ENCODE data around the gene RASGEF1C.

The RASGEF1C gene

DNA sequence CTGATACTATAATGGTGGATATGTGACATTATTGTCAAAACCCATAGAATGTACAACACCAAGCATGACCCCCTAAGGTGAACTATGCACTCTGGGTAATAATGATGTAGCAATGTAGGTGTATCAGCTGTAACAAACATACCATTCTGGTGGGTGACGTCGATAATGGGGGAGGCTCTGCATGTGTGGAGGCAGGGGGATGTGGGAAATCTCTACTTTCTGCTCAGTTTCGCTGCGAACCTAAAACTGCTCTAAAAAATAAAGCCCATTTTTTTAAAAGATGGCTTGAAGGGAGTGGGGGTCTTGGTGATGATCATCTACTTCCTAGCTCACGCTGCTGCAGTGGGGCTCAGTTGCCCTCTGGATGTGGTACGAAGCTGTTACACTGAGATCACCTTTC, 51.1 kb downstream of the RASGEF1C start:
- DNase-seq = no peak

DNA sequence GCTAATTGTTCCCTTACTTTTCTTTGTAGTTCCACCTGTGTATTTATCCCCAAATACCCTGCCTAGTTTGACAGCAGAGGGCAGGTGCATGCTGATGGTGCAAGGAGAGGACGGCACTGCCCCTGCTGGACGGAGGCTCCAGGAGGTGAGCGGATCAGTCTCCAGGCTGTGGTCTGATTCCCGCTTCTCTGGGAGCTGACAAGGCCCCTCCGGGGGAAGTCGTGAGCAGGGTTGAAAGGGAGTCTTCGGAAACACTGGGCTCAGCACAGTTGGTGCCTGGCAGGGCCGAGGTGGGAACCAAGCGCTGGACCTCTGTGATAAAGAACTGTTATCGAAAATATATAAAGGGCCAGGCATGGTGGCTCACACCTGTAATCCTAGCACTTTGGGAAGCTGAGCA, 52.9 kb downstream of the RASGEF1C start:
- no peak for DNase-seq

DNA sequence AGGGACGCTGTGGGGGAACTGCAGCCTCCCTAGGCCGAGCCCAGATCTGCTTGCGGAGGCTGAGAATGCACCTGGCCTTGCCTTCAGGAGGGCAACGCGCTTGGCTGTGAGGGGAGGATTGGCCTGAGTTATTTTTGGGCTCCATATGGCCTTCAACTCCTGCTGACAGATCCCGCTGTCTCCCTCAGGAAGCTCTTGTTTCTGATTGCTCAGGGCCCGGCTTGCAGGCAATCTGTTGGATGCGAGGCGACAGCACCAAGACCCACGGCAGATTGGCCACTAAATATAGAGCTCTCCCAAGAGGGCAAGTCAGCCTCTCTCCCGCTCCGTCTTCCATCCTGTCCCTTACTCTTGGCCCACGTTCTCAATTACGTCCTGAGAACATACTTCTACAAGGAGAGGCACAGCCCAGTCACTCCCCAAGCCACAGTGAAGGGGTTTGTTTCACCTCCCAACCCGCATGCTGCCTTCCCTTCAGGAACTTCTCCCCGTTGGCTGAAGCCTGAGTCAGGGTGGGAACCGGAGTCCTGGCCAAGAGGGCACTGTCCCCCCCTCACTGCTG, 53.6 kb downstream of the RASGEF1C start:
- no peak for DNase-seq

GRCh38 chr5:180154821-180155364, 54.1 kb downstream of the RASGEF1C start:
- no peak for DNase-seq

GRCh38 chr5:180153991-180154390, 55.0 kb downstream of the RASGEF1C start:
- no peak for DNase-seq

- no peak for DNase-seq
Measured at GRCh38 chr5:180153099-180153498, 55.9 kb downstream of the RASGEF1C start.

GRCh38 chr5:180143656-180144364, 65.2 kb downstream of the RASGEF1C start:
- no peak for DNase-seq

GRCh38 chr5:180142824-180143610, 66.0 kb downstream of the RASGEF1C start:
- DNase-seq = no peak

DNA sequence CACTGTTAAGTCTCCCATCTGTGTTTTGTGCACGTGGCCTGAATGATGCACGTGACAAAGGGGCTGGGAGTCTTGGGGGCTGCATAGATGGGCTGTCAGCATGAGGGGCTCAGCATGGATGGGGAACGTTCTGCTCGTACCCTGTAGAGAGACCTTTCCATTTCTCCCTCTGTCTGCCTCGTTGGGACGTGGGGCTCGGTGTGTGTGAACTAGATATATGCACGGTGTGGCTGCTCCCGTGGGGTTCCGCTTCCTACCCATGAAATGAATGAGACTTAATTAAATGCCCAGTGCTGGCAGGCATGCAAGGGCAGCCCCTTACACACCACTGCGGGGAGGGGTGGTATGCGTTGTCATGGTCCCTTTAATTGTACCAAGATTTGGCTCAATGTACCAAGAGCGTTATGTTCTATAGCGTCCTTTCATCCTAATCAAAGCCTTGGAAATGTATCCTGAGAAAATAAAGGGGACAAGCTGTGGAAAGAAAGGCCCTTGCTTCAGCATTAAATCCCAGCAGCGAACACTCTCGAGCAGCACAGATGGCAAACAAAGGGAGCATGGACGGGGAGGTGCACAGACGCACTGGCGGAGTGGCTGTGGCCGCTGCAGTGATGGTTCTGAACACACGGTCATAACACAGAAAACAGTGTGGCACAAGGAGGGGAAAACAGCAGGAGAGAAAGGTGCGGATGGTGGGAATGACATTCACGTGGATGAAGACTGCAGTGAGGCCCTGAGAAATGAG, 66.8 kb downstream of the RASGEF1C start:
- DNase-seq = no peak

- no peak for DNase-seq
Measured at GRCh38 chr5:180141068-180141660, 67.8 kb downstream of the RASGEF1C start.

- DNase-seq = no peak
Measured at GRCh38 chr5:180140571-180140970, 68.4 kb downstream of the RASGEF1C start.

GRCh38 chr5:180140079-180140554, 68.9 kb downstream of the RASGEF1C start:
- DNase-seq = no peak

DNA sequence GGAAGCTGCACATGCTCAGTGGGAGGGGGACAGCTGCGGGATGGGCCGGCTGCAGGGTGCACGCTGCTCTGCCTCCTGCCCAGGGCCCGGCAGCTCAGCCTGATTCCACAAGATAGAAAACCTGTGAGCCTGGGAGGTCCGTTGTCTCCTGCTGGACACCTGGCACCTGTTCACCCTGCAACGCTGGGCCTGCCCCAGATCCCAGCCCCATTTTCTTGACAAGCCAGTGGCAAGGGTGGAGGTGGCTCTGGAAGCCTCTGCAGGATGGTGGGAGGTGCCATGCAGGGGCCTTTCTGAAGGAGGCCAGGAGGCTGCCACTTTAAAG, 69.3 kb downstream of the RASGEF1C start:
- no peak for DNase-seq

- DNase-seq = no peak
Measured at GRCh38 chr5:180138976-180139730, 69.9 kb downstream of the RASGEF1C start.

DNA sequence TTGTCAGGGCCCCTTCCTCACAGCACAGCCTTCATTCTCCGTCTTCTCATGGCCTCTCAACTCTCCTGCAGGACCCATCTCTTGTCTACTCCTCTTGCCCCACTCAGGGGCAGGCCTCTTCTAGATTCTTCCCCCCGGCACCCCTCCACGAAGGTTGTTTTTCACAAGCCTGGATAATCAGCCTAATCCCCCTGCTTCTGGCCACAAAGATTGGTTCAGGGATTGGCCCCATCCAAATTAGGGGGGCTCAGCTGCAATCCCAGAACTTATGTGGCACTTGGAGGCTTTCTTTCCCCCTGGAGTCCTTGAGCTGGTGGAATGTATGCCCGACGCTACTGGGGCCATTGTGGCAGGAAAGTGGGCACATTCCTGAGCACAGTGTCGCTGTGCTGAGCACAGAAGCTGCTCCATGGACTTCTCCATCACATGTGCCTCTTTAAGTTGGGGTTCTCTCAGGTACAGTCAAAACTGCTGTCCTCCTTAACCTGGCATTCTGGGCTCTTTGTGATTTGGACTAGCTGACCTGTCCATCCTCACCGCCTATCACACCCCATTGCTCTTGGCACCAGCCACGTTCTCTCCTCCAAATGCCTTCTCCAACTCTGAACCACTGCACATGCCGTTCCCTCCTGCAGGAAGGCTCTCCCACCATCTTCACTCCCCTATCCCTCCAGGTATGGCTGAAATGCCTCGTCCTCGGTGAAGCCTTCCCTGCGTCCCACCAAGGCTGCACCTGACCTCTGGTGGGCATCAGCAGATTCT, 70.6 kb downstream of the RASGEF1C start:
- DNase-seq = no peak

DNA sequence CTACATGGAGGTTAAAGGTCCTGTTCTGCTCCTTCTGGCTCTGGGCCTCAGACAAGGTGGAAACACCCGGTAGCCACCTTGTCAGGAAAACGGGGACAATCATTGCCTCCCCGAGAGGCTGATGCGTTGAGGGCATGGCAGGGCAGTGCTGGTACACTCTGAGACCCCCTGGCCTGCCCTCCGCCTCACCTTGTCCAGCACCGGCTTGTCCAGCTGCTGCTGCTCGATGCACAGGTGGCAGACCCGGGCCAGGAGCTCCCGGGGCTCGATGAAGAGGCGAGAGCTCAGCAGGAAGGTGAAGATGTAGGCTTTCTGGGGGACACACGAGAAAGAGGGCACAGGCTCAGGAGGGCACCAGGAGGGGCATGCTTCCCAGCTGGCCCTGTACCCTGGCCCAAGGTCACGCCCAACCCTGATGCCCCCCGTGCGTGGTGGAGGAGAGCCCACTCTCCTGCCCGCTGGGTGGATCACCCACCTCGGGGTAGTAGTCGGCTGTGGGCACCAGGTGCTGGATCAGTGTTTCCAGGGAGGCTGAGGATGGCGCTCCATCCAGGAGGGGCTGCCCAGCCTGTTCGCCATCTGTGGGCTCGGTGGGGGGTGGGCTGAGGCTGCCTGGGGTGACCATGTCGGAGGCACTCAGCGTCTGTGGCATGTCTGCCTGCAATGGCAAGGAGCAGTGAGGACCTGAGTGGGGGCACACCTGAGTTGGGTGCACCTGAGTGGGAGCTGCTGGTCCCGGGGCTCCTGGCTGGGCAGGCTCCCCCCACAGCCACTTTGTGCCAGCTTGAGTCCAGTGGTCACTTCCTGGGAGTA, 71.4 kb downstream of the RASGEF1C start:
- no peak for DNase-seq

GRCh38 chr5:180136630-180137381, 72.2 kb downstream of the RASGEF1C start:
- DNase-seq = no peak

DNA sequence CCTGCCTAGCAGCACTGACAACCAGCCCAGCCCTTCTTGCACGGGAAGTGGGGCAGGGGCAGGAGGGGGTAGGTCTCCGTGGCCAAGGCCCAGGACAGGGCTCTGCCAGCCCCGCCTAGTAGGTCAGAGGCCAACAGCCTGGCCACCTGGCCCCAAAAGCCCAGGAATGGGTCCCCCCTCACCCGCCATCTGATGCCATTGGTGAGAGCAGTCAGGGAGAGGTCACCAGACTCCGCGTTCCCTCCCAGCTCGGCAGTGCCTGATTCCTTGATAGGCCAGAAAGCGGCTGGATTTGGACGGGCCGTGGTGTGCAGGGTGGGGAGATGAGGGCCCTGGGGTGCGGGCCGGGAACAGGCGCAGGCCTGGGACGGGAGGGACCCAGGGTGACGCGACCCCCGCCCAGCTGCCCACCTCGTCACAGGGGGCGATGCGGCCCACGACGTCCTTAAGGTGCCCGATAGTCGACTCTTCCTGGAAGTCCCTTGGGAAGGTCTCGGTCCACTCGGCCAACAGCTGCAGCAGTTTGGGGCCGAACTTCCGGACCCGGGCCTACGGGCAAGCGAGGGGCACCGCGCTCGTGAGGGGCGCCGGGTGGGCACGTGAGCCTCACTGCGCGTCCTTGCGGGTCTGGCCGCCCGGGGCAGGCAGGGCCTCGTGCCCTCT, 72.9 kb downstream of the RASGEF1C start:
- DNase-seq = no peak
